DMS53 treated with DMSO at 0.1 percent for 48 hours (cell line): Measurements from ENCODE around the gene LMNTD1.

Experiments used
- DNase-seq: peaks from one replicate; lab custom pipeline; 2025; ENCODE audit not compliant: unreplicated experiment; lab: John Stamatoyannopoulos, UW

The LMNTD1 gene

GRCh38 chr12:25491396-25492325, 61.4 kb downstream of the LMNTD1 start:
- no peak for DNase-seq

- DNase-seq, result peak; percentile 96
These were observed 63.9 kb downstream of the LMNTD1 start for GRCh38 chr12:25488956-25489870.

GRCh38 chr12:25482625-25483024, 70.5 kb downstream of the LMNTD1 start:
- DNase-seq, result no peak

GRCh38 chr12:25480145-25480544, 72.9 kb downstream of the LMNTD1 start:
- DNase-seq, result no peak

- no peak for DNase-seq
These were observed 75.9 kb downstream of the LMNTD1 start for GRCh38 chr12:25477217-25477616.

- no peak for DNase-seq
These were observed 80.6 kb downstream of the LMNTD1 start for GRCh38 chr12:25472453-25472852.

- no peak for DNase-seq
These were observed 83.2 kb downstream of the LMNTD1 start for GRCh38 chr12:25469861-25470260.

- DNase-seq, result no peak
These were observed 83.7 kb downstream of the LMNTD1 start for GRCh38 chr12:25469368-25469767.

GRCh38 chr12:25463521-25463920, 89.6 kb downstream of the LMNTD1 start:
- no peak for DNase-seq

GRCh38 chr12:25463005-25463404, 90.1 kb downstream of the LMNTD1 start:
- no peak for DNase-seq

- no peak for DNase-seq
These were observed 93.5 kb downstream of the LMNTD1 start for GRCh38 chr12:25459541-25459951.

GRCh38 chr12:25458047-25458552, 95.0 kb downstream of the LMNTD1 start:
- DNase-seq, result peak; percentile 100

GRCh38 chr12:25456474-25456873, 96.6 kb downstream of the LMNTD1 start:
- DNase-seq, result no peak

- no peak for DNase-seq
These were observed 97.4 kb downstream of the LMNTD1 start for GRCh38 chr12:25455696-25456095.

- DNase-seq, result no peak
These were observed 104.1 kb downstream of the LMNTD1 start for GRCh38 chr12:25449007-25449406.

- DNase-seq, result no peak
These were observed 106.0 kb downstream of the LMNTD1 start for GRCh38 chr12:25447046-25447445.

- DNase-seq, result no peak
These were observed 114.4 kb downstream of the LMNTD1 start for GRCh38 chr12:25438638-25439037.

- peak; percentile 100 for DNase-seq
These were observed 116.7 kb downstream of the LMNTD1 start for GRCh38 chr12:25436206-25437030.

GRCh38 chr12:25435431-25435830, 117.7 kb downstream of the LMNTD1 start:
- DNase-seq, result no peak

- DNase-seq, result peak; percentile 89
These were observed 118.6 kb downstream of the LMNTD1 start for GRCh38 chr12:25434515-25434914.
